Stimulated activated CD4-positive, alpha-beta T cell treated with anti-CD3 and anti-CD28 coated beads, Interleukin-4, amount 100 ng/mL, for 24 hours (primary cell): ENCODE data around the gene TRAPPC12.

Source experiments
- DNase-seq: peaks from one replicate; pipeline ENCODE4 v3.0.0-alpha.2; 2020

The TRAPPC12 gene

DNA sequence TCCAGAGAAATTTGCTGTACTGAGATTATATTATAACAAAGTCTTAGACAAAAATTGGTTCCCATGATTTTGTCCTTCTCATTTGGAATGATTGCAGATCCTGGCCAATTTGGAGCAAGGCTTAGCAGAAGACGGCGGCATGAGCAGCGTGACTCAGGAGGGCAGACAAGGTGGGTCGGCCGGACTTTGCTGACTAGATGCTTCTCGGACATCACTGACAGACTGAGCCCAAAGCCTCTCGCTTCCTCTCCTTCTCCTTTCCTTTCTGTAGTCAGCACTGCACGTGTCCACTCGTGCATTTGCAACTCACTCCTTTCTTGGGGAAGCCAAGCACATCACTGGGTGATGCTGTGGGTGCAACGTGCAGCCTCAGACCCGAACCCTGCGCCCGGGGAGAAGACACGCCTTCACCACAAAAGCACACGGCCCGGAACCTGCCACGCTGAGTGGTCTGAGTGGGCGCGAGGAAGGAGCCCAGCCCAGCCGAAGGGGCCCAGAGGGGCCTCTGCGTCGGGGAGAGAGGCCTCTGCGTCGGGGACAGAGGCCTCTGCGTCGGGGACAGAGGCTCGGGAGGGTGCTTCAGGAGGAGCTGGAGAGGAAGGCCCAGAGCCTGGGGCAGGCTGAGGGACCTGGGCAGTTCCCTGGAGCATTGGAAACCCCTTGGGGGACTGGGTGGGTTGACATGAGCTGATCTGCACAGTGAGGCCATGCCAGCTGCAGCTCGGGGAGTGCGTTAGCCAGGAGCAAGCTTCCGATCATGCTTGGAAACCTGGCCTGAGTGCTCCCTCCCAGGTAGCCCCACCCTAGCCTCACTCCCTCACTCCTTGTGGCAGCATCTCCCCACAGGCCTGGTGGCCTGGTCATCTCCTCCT is 78.3 kb downstream of the TRAPPC12 start:
- DNase-seq: no peak

GRCh38 chr2:3458396-3459184 is 79.1 kb downstream of the TRAPPC12 start:
- DNase-seq: no peak

GRCh38 chr2:3459185-3460015 is 79.9 kb downstream of the TRAPPC12 start:
- DNase-seq: no peak

GRCh38 chr2:3460156-3460555 is 80.7 kb downstream of the TRAPPC12 start:
- no peak for DNase-seq

DNA sequence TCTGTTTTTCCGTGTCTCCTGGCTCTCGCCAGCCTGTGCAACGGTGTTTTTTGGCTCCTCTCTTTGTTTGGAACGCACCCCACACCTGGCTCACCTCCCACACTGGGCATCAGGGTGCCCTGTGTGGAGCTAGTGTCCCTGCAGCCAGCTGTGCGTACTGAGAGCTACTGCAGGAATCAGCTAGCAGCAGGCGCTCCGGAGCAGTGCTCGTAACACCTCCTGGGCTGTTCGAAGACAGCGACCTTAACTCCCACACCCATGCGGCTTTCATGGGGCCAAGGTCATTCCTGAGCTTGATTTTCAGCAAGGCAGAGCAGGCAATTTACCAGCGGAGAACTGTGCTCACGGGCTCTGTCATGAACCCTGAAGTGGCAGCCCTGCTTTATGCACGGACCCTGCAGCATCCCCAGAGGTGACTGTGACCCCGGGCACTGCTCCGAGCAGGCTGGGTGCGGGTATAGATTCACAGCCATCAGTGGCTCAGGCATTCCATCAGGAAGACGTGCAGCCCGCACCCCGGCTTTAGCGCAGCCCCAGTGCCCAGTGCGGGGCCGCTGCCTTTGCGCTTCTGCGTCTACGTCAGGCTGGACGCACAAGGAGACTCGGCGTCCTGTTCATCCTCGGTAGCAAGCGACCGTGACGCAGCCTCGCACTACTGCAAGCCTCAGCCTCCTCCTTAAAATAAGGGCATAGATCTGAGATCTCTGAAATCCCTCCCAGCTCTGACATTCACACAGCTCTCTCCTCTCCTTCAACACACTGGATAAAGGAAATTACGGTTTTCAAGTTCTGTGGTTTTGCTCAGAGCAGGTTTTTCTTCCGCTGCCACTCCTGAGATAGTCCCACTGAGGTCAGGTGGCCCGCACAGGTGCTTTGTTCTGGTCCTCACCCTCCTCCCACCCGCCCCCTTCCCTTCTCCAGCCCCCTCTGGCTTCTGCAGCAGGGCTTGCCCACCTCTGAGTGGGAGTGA is 81.6 kb downstream of the TRAPPC12 start:
- no peak for DNase-seq

- DNase-seq: peak; percentile 48
Measured at GRCh38 chr2:3461801-3462492, 82.5 kb downstream of the TRAPPC12 start.

GRCh38 chr2:3462493-3463104 is 83.1 kb downstream of the TRAPPC12 start:
- no peak for DNase-seq

GRCh38 chr2:3463186-3463835 is 83.8 kb downstream of the TRAPPC12 start:
- DNase-seq: no peak

- DNase-seq: no peak
Measured at GRCh38 chr2:3463944-3464343, 84.5 kb downstream of the TRAPPC12 start.

- DNase-seq: no peak
Measured at GRCh38 chr2:3464401-3465005, 85.0 kb downstream of the TRAPPC12 start.

- no peak for DNase-seq
Measured at GRCh38 chr2:3465328-3465727, 85.8 kb downstream of the TRAPPC12 start.

- DNase-seq: no peak
Measured at GRCh38 chr2:3465844-3466481, 86.5 kb downstream of the TRAPPC12 start.

GRCh38 chr2:3466482-3466863 is 87.0 kb downstream of the TRAPPC12 start:
- no peak for DNase-seq

DNA sequence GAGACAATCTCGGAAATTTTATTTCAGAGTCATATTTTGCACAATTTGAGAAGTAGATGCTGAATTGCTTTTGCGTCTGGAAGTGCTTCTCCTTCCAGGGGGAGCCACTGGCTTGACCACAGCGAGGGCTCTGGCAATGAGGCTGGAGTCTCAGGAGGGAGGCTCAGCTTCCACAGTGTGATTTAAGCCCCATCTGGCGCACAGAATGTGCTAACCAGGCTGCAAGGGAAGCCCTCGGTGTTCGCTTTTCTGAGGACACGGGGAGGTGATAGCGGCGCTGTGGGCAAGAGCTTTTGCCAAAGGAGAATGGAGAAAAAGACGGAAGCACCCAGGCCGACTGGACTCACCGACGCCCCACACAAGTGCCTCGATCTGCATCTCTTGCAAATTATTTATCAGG is 87.5 kb downstream of the TRAPPC12 start:
- no peak for DNase-seq

DNA sequence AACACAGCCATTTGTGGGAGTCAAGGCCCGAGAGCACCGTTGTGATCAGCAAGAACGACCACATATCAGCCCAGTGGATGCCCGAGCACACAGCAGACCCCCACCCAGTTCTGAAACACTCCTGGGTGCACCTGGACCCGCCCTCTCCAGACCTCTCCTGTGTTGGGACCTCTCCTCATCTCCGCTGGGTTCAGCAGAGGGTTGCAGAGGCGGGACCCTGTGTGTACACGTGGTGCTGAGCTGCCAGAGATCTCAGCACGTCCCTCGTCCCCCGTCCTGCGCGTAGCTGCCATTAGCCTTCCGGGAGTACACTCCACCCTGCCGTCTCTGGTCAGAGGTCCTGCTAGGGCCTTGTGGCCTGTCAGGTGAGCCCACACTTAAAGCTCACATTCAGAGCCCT is 88.2 kb downstream of the TRAPPC12 start:
- no peak for DNase-seq

DNA sequence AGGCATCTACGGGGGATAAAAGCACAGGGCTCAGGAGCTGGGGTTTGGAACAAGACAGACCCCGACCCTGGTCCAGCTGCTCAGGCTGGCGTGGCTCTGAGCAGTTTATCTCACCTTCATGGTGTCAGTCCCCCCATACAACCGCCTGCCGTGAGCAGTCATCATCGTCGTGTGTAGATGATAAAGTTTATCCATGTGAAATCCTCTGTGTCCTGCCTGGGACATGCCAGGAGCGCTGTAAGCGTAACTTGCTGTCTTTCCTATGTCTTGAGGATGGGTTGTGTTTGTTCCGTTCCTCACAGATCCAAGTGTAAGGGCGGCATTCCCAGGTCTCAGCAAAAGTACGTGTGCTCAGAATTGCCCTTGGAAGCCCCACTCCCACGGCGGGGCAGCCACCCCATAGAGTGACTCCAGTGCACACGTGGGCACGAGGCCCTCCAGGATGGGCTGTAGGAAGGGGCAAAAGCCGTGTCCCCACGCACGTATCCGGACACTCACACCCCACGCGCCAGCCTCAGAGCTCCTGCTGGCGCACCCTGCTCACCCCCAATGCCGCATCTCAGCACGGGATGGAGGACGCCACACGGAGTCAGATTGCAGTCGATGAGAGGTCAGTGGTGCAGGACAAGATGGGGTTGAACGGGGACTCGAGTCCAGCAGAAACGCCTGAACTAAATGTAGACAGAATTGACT is 88.9 kb downstream of the TRAPPC12 start:
- no peak for DNase-seq

- DNase-seq: no peak
Measured at GRCh38 chr2:3469486-3469885, 90.0 kb downstream of the TRAPPC12 start.

- no peak for DNase-seq
Measured at GRCh38 chr2:3470166-3470651, 90.7 kb downstream of the TRAPPC12 start.
